ENCODE data around the gene SH3BP5. TPM values are rescaled to one million over a fixed set of nuclear protein-coding genes. Genes with fewer than 3 reads are reported as not detected.
A peak's percentile ranks its signal among the peaks of the same experiment; 100 is the strongest.

Gene SH3BP5
- total RNA-seq, 2 experiments from 2014 or later, result 8.9 to 9.4 TPM

DNA sequence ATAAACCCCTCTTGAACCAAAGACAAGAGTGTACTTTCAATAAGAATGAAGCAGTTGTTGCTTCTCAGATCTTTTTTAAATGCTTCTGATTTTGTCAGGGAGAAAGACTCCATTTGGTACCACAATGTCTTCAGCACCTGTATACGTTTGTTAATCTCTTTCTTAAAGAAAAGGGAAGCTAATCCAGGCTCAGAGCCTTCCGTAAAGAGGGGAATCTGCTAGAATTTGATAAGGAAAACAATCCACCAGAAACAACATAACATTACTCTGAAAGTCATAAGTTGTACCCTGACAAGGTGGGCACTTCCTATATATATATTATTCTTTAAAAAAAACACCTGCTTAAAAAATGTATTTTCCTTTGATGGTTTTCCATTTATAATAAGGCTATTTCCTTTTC is 19.8 kb downstream of the SH3BP5 start:
- ATAC-seq (no peak), DNase-seq (no peak)
- intact Hi-C loops (cut with DNase I, micrococcal nuclease), result no loop called here
- Mint-ChIP-seq H3K36me3 (ENCODE audit: low read depth) (peaks cover 7% of the 10 kb centered on the region), H3K4me1 (peaks cover 86% of the 10 kb centered on the region), H3K27ac (no peak overlapping the region), H3K27me3 (no peaks in the 10 kb centered on the region), H3K4me3 (no peak overlapping the region), H3K9me3 (ENCODE audit: low read depth) (no peaks in the 10 kb centered on the region)
- ChIA-PET CTCF (interaction anchor here (0.8 to 1.4 kb wide), 3 partner anchors 14 to 30 kb away, joined by 3 to 5 read pairs (median 4); no protein-coding TSS in a partner anchor), POLR2A (no interaction called here)

DNA sequence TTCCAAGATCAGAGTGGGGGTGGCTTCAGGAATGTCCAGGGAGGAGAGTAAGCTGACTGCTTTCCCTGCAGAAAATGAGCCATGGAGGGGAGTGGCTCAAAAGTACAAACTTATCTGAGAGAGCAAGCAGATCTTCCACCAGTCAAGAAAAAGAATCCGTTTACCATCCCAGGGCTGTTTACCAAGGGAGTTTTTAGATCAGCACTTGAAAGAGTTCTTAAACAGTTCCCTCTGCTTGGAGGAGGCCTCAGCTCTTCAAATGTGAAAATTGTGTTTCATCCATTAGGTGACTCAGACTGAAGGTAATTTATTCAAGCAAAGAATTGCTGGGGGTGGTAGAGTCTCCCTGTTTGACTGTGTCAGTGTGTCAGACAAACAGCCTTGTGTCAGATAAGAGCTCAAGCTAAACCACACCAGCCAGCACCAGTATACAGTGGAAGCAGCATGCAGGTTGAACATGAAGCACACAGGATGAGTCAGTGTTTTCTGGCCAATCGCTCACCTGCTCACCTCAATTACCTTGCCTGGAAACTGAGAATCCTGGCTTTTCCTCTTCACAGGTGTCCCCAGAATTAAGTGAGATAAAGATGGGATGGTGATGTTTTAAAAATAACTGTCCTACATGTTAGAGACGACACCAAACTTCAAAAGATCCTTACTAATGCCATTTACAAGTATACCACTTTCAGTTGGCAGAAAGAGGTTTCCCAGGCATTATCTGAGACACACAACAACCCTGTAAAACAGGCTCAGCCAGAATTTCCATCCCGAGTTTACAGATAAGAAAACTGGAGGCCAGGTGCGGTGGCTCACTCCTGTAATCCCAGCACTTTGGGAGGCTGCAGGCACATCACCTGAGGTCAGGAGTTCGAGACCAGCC is 21.7 kb downstream of the SH3BP5 start:
- Mint-ChIP-seq H3K27me3 (no peaks in the 10 kb centered on the region), H3K4me1 (peaks cover 69% of the 10 kb centered on the region), H3K27ac (peak overlapping the region; percentile 95), H3K9me3 (ENCODE audit: low read depth) (no peaks in the 10 kb centered on the region), H3K4me3 (peak overlapping the region; percentile 49), H3K36me3 (ENCODE audit: low read depth) (peaks cover 7% of the 10 kb centered on the region)
- ATAC-seq (peak; percentile 95), DNase-seq (peak; percentile 83)
- ChIA-PET POLR2A (interaction anchor here (0.6 to 1.6 kb wide), 12 partner anchors 9 to 279 kb away, joined by 3 to 26 read pairs (median 3); no protein-coding TSS in a partner anchor), CTCF (interaction anchor here (0.5 to 5.3 kb wide), 14 partner anchors 9 to 847 kb away, joined by 3 to 43 read pairs (median 4); partner anchors contain the start of gene SH3BP5)
- intact Hi-C loops (cut with DNase I, micrococcal nuclease), result loop anchor here (1.0 kb wide), 7 partner anchors 12 to 68 kb away; partner anchors contain the start of gene SH3BP5 (in 2 of the 2)

DNA sequence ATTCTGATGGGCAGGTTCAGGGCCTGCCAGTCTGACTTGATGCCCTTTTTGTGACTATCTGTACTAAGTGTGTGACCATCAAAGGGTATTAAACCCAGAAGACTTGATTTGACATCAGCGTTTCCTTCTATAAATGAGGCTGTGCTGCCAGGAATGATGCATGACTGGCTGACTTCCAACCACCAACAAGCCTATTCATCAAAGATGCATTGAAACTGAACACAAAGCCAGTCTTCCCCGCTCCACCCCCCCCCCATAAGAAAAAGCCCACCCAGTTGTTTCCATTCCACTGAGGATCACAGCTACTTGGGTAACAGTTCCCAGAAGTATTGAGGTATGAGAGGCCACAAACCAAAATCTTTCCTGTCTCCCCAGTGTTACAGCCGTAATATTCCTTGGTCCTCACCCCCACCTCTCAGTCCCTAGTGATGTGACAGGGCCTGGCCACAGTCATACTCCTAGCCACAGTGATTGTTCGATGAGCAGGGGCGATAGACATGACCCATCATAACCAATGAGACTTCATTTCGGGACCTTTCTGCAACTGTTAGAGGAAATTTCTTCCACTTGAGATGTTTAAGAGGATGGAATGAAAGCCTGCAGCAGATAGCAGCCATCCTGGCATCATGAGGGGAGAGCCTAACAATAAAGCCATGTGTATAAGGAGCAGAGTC is 22.6 kb downstream of the SH3BP5 start:
- intact Hi-C loops (cut with DNase I, micrococcal nuclease), result loop anchor here (1.0 kb wide), 7 partner anchors 11 to 69 kb away; partner anchors contain the start of gene SH3BP5 (in 2 of the 2)
- CTCF ChIA-PET, result interaction anchor here (0.5 to 5.3 kb wide), 15 partner anchors 8 to 847 kb away, joined by 3 to 43 read pairs (median 3); no protein-coding TSS in a partner anchor
- peak overlapping the region; percentile 49 for H3K4me3 Mint-ChIP-seq

DNA sequence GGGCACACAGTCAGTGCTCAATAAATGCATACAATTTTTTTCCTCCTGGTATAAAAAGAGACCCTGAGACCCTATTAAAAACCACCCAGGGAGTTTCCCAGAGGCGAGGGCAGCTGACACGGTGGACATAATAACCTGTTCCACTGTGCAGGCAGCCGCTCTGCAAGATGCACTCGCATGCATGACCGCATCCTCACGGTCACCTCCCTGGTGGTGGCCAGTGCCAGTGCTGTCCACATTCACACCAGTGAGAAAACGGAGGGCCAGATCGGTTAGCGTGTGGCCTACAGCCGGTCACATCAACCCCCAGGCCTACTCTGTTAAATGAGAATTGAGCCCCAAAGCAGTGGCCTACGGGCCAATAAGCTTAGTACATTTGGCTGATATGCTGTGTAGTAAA is 24.8 kb downstream of the SH3BP5 start:
- no peak overlapping the region for H3K27ac Mint-ChIP-seq
- intact Hi-C loops (cut with DNase I, micrococcal nuclease), result no loop called here
- H3K4me1 Mint-ChIP-seq, result peaks cover 64% of the 10 kb centered on the region
- no peaks in the 10 kb centered on the region for H3K27me3 Mint-ChIP-seq
- no peaks in the 10 kb centered on the region for H3K9me3 Mint-ChIP-seq (ENCODE audit: low read depth)
- POLR2A ChIA-PET, result interaction anchor here (1.0 kb wide), 1 partner anchor 9 kb away, joined by 3 read pairs; no protein-coding TSS in a partner anchor
- CTCF ChIA-PET, result interaction anchor here (0.6 to 5.3 kb wide), 5 partner anchors 9 to 127 kb away, joined by 3 to 43 read pairs (median 5); no protein-coding TSS in a partner anchor
- no peak for DNase-seq
- peaks cover 20% of the 10 kb centered on the region for H3K36me3 Mint-ChIP-seq (ENCODE audit: low read depth)
- H3K4me3 Mint-ChIP-seq, result no peak overlapping the region
- no peak for ATAC-seq

More for the DNA sequence above, 22.6 kb downstream of the SH3BP5 start:
- Mint-ChIP-seq H3K27ac (peak overlapping the region; percentile 95), H3K4me1 (peaks cover 66% of the 10 kb centered on the region), H3K36me3 (ENCODE audit: low read depth) (peaks cover 11% of the 10 kb centered on the region), H3K9me3 (ENCODE audit: low read depth) (no peaks in the 10 kb centered on the region), H3K27me3 (no peaks in the 10 kb centered on the region)
- DNase-seq (peak; percentile 72), ATAC-seq (peak; percentile 51)
- POLR2A ChIA-PET, result interaction anchor here (0.6 to 1.4 kb wide), 6 partner anchors 8 to 73 kb away, joined by 3 to 26 read pairs (median 6); no protein-coding TSS in a partner anchor

DNA sequence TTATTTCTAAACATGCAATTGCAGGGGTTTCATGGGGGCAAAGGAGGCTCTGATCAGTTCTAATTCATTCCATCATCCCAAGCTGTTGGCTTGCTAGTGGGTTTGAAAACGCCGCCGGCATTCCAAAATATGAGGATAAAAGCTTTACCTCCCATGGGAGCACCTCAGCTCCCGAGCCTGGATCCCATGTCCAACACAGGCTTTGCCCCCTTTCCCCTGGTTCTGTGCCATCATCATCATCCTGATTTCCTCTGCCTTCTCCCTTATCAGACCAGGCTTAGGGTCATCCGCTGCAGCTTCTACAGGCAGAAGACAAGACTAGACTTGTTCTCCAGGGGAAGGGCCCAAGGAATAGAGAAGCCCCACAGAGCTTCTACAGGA is 25.4 kb downstream of the SH3BP5 start:
- DNase-seq, result no peak
- Mint-ChIP-seq H3K36me3 (ENCODE audit: low read depth) (peaks cover 21% of the 10 kb centered on the region), H3K4me1 (peaks cover 64% of the 10 kb centered on the region), H3K4me3 (no peak overlapping the region), H3K27ac (no peak overlapping the region), H3K27me3 (no peaks in the 10 kb centered on the region), H3K9me3 (ENCODE audit: low read depth) (no peaks in the 10 kb centered on the region)
- CTCF ChIA-PET, result interaction anchor here (0.7 to 5.3 kb wide), 6 partner anchors 9 to 128 kb away, joined by 3 to 43 read pairs (median 5); no protein-coding TSS in a partner anchor
- ATAC-seq, result no peak
- intact Hi-C loops (cut with DNase I, micrococcal nuclease), result no loop called here
- POLR2A ChIA-PET, result no interaction called here

DNA sequence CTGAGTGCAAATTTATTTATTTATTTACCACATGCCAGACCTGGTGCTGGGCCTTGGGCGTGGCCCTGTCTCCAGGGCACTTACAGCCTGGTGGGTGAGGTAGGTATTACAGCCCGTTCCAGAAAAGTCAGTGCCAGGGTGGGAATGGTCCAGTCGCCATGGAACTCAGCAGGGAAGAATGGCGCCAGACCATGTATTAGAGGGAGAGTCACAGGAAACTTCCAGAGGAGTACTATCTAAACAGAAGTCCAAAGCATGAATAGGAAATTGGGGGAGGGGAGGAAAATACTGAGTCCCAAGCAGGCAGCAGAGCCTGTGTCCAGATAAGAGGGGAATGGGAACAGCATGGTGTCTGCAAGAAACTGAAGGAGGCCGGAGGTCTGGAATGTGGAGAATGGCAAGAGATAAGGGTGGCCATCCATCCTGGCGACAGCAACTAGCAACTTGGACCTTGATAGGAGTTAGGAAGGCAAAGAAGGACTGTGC is 27.0 kb downstream of the SH3BP5 start:
- H3K36me3 Mint-ChIP-seq (ENCODE audit: low read depth), result peaks cover 28% of the 10 kb centered on the region
- peaks cover 59% of the 10 kb centered on the region for H3K4me1 Mint-ChIP-seq
- H3K9me3 Mint-ChIP-seq (ENCODE audit: low read depth), result no peaks in the 10 kb centered on the region
- CTCF ChIA-PET, result interaction anchor here (1.0 to 1.9 kb wide), 6 partner anchors 10 to 71 kb away, joined by 4 to 7 read pairs (median 6); no protein-coding TSS in a partner anchor
- intact Hi-C loops (cut with DNase I, micrococcal nuclease), result no loop called here
- POLR2A ChIA-PET, result no interaction called here
- H3K27ac Mint-ChIP-seq, result no peak overlapping the region
- H3K4me3 Mint-ChIP-seq, result no peak overlapping the region
- DNase-seq (peak; percentile 35), ATAC-seq (no peak)
- no peaks in the 10 kb centered on the region for H3K27me3 Mint-ChIP-seq

DNA sequence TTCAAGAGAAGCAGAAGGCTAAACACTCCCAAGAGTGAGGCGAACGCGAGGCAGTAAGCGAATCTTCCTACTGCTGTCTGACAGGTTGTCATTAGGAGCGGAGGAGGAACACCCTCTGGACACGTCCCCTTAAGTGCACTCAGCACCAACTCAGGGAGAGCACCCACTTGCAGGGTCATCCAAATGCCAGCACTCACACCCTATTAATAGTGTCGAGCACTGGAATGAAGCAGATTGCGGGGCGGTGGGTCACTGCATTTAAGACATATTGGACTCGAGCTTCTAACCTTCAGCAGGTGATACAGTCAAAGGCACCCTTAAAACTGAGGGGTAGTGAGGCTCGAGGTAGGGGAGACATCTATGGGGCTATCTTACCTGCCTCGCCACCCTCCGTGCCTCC is 28.7 kb downstream of the SH3BP5 start:
- intact Hi-C loops (cut with DNase I, micrococcal nuclease), result no loop called here
- ATAC-seq (no peak), DNase-seq (no peak)
- peak overlapping the region; percentile 66 for H3K27ac Mint-ChIP-seq
- H3K36me3 Mint-ChIP-seq (ENCODE audit: low read depth), result peaks cover 29% of the 10 kb centered on the region
- no peaks in the 10 kb centered on the region for H3K9me3 Mint-ChIP-seq (ENCODE audit: low read depth)
- ChIA-PET CTCF (interaction anchor here (0.9 to 1.9 kb wide), 4 partner anchors 9 to 33 kb away, joined by 4 to 7 read pairs (median 6); no protein-coding TSS in a partner anchor), POLR2A (no interaction called here)
- H3K4me1 Mint-ChIP-seq, result peaks cover 55% of the 10 kb centered on the region
- peak overlapping the region; percentile 18 for H3K4me3 Mint-ChIP-seq
- H3K27me3 Mint-ChIP-seq, result no peaks in the 10 kb centered on the region

DNA sequence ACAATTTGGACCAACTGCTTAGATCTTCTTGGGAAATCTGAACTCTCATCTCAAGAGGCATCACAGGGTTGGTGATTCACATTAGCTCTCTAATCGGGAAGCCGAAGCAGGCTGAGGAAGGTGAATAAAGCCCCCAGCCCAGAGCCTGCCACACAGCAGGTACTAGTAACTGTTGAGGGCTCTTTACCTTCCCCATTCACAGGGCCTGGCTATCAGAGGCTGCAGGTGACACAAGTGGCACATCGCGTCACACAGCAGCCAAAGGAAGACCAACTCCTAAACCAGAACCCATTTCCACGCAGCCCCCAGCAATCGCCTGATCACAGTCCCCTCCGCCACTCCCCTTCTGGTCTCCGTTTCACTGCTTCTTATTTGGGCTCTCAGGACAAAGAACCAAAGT is 29.2 kb downstream of the SH3BP5 start:
- ChIA-PET POLR2A (no interaction called here), CTCF (interaction anchor here (0.9 to 1.9 kb wide), 3 partner anchors 8 to 17 kb away, joined by 4 to 7 read pairs (median 7); no protein-coding TSS in a partner anchor)
- Mint-ChIP-seq H3K27ac (no peak overlapping the region), H3K4me3 (no peak overlapping the region), H3K36me3 (ENCODE audit: low read depth) (peaks cover 31% of the 10 kb centered on the region), H3K27me3 (no peaks in the 10 kb centered on the region), H3K4me1 (peaks cover 56% of the 10 kb centered on the region), H3K9me3 (ENCODE audit: low read depth) (no peaks in the 10 kb centered on the region)
- no peak for DNase-seq
- intact Hi-C loops (cut with DNase I, micrococcal nuclease), result no loop called here
- no peak for ATAC-seq

DNA sequence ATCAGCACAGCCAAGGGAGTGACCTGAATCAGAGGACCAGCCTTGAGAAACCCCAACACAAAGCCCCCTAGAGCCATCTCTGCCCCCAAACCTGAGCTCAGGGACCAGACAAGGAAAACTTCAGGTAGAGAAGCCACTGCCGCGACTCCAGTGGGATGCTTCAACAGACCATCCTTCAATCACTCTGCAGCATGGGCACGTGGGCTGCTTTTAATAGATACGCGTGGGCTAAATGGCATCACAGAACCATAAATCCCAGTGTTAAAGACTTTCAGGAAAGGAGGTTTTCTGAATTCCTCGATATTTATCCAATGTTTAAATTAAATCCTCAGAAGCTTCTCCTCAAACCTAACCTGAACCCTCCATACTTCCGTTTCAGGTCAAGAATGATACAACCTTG is 30.6 kb downstream of the SH3BP5 start:
- POLR2A ChIA-PET, result interaction anchor here (0.8 kb wide), 1 partner anchor 9 kb away, joined by 3 read pairs; no protein-coding TSS in a partner anchor

DNA sequence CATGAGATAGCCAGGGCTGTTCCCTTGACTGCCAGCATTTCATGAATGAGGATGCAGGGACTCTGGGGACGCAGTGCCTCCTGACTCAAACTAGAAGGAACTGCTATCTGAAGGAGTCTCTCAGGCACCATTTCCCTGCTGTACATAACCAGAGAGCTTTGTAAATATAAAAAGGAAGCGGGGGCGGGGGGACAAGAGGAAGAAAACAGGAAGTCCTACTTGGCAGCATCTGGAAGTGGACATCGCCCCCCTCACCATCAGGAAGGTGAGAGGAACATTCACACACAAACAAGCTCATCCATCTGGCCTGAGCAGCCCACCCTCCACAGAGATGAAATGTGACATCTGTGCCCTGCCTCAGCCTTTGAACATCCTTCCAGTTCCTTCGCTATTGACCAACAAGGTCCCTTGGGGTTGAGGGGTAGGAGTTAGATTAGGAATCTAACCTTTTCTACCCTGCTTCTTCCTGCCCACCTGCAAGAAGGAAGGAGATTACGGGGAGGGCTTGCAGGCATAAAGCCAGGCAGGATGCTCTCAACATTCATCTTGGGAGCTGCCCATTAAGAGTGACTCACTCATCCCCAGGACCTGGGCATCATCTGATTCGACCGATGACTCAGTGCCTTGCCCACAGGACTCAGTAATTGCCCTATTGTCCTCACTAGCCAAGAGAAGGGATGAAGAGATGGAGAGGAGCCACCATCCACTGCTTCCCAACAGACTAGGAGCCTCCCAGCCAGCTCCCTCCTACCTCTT is 31.9 kb downstream of the SH3BP5 start:
- Mint-ChIP-seq H3K36me3 (ENCODE audit: low read depth) (peaks cover 30% of the 10 kb centered on the region), H3K4me1 (peaks cover 68% of the 10 kb centered on the region), H3K9me3 (ENCODE audit: low read depth) (no peaks in the 10 kb centered on the region), H3K27ac (peak overlapping the region; percentile 28), H3K27me3 (no peaks in the 10 kb centered on the region), H3K4me3 (no peak overlapping the region)
- DNase-seq, result no peak
- POLR2A ChIA-PET, result interaction anchor here (0.6 kb wide), 1 partner anchor 40 kb away, joined by 7 read pairs; no protein-coding TSS in a partner anchor
- CTCF ChIA-PET, result interaction anchor here (0.6 to 2.0 kb wide), 8 partner anchors 8 to 458 kb away, joined by 3 to 7 read pairs (median 4); no protein-coding TSS in a partner anchor
- intact Hi-C loops (cut with DNase I, micrococcal nuclease), result no loop called here
- ATAC-seq, result no peak

More for the DNA sequence above, 30.6 kb downstream of the SH3BP5 start:
- H3K4me1 Mint-ChIP-seq, result peaks cover 65% of the 10 kb centered on the region
- CTCF ChIA-PET, result interaction anchor here (0.5 to 2.0 kb wide), 6 partner anchors 9 to 184 kb away, joined by 3 to 7 read pairs (median 4); no protein-coding TSS in a partner anchor
- H3K9me3 Mint-ChIP-seq (ENCODE audit: low read depth), result no peaks in the 10 kb centered on the region
- H3K27me3 Mint-ChIP-seq, result no peaks in the 10 kb centered on the region
- H3K27ac Mint-ChIP-seq, result no peak overlapping the region
- H3K4me3 Mint-ChIP-seq, result no peak overlapping the region
- ATAC-seq (no peak), DNase-seq (no peak)
- intact Hi-C loops (cut with DNase I, micrococcal nuclease), result no loop called here
- H3K36me3 Mint-ChIP-seq (ENCODE audit: low read depth), result peaks cover 34% of the 10 kb centered on the region

All from activated CD4-positive, alpha-beta T cell treated with anti-CD3 and anti-CD28 coated beads for 36 hours (primary cell).